GM18517 (cell line): ENCODE data around the gene DHRS7C.
"Not testable (repeated sequence)": the region's sequence is repeated elsewhere in the genome, so short reads cannot be mapped to it uniquely, and the experiment has no call there.

ENCODE experiments used
- ATAC-seq: cut with Tn5 transposase; IDR thresholded peaks from one replicate; pipeline ENCODE4 v1.9.1; 2021; ENCODE audit warnings: mild to moderate bottlenecking, moderate library complexity; ENCODE audit not compliant: unreplicated experiment

Gene DHRS7C

GRCh38 chr17:9810100-9810949 lies 18.9 kb upstream of the DHRS7C start:
- no peak for ATAC-seq

GRCh38 chr17:9809409-9809808 lies 18.0 kb upstream of the DHRS7C start:
- no peak for ATAC-seq

- ATAC-seq = no peak
Observed at GRCh38 chr17:9806699-9807098, 15.3 kb upstream of the DHRS7C start.

GRCh38 chr17:9805769-9806168 lies 14.4 kb upstream of the DHRS7C start:
- no peak for ATAC-seq

GRCh38 chr17:9802697-9803096 lies 11.3 kb upstream of the DHRS7C start:
- ATAC-seq = no peak

GRCh38 chr17:9802294-9802693 lies 10.9 kb upstream of the DHRS7C start:
- no peak for ATAC-seq

- ATAC-seq = no peak
Observed at GRCh38 chr17:9801505-9801904, 10.1 kb upstream of the DHRS7C start.

GRCh38 chr17:9798724-9799123 lies 7.3 kb upstream of the DHRS7C start:
- ATAC-seq = no peak

- no peak for ATAC-seq
Observed at GRCh38 chr17:9798008-9798407, 6.6 kb upstream of the DHRS7C start.

GRCh38 chr17:9792181-9792840 lies 919 bp upstream of the DHRS7C start:
- no peak for ATAC-seq

- no peak for ATAC-seq
Observed at GRCh38 chr17:9790316-9790715, 1.1 kb downstream of the DHRS7C start.

- no peak for ATAC-seq
Observed at GRCh38 chr17:9788601-9789000, 2.8 kb downstream of the DHRS7C start.

GRCh38 chr17:9784544-9784943 lies 6.8 kb downstream of the DHRS7C start:
- ATAC-seq = no peak

- not testable (repeated sequence) for ATAC-seq
Observed at GRCh38 chr17:9783465-9783864, 7.9 kb downstream of the DHRS7C start.

GRCh38 chr17:9783050-9783449 lies 8.3 kb downstream of the DHRS7C start:
- no peak for ATAC-seq

GRCh38 chr17:9780552-9780951 lies 10.8 kb downstream of the DHRS7C start:
- no peak for ATAC-seq

- ATAC-seq = no peak
Observed at GRCh38 chr17:9776911-9777310, 14.5 kb downstream of the DHRS7C start.

- no peak for ATAC-seq
Observed at GRCh38 chr17:9772658-9773057, 18.7 kb downstream of the DHRS7C start.

GRCh38 chr17:9771465-9771864 lies 19.9 kb downstream of the DHRS7C start:
- ATAC-seq = no peak

- ATAC-seq = no peak
Observed at GRCh38 chr17:9769036-9769695, 22.2 kb downstream of the DHRS7C start.

- ATAC-seq = no peak
Observed at GRCh38 chr17:9768381-9768934, 22.9 kb downstream of the DHRS7C start.
